ENCODE measurements around the gene GLRX3.

DNA sequence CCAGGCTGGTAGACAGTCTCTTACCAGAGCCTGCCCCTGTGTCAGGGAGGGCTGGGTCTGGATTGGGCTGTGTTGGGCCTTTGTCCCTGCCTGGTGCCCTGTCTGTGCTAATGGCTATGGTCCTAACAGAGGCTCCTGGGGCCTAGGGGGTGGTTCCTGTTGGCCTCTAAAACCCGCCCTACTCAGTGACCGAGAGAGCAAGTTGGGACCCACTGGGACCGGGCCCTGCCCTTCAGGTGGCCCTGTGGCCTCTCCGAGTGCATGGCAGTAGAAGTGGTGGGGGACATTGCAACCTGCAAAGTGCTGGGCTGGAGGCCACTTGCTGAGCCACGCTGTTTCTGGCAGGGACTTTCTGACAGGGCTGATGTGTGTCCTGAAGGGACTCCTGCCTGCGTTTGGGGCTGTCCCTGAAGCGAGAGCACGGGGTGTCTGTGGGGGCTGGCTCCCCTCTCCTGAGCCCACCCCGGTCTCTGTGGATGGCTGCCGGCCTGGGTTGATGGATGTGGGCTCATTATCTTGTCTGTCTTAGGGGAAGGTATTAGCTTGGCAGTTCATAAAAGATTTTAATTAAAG is 56.2 kb downstream of the GLRX3 start:
- no peak for TF ChIP-seq POLR2A (IDR thresholded peaks at IDR 0.05)
- TF ChIP-seq POLR2AphosphoS5 (IDR thresholded peaks at IDR 0.05), result no peak
- TF ChIP-seq, protein P1, sequence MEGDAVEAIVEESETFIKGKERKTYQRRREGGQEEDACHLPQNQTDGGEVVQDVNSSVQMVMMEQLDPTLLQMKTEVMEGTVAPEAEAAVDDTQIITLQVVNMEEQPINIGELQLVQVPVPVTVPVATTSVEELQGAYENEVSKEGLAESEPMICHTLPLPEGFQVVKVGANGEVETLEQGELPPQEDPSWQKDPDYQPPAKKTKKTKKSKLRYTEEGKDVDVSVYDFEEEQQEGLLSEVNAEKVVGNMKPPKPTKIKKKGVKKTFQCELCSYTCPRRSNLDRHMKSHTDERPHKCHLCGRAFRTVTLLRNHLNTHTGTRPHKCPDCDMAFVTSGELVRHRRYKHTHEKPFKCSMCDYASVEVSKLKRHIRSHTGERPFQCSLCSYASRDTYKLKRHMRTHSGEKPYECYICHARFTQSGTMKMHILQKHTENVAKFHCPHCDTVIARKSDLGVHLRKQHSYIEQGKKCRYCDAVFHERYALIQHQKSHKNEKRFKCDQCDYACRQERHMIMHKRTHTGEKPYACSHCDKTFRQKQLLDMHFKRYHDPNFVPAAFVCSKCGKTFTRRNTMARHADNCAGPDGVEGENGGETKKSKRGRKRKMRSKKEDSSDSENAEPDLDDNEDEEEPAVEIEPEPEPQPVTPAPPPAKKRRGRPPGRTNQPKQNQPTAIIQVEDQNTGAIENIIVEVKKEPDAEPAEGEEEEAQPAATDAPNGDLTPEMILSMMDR (IDR thresholded peaks at IDR 0.05), result no peak
- no peak for TF ChIP-seq EP300 (IDR thresholded peaks at IDR 0.05)
